Activated CD4-positive, alpha-beta T cell treated with anti-CD3 and anti-CD28 coated beads, Interleukin-2, amount 10 ng/mL, durations not matched to agents 7 days and 5 days (primary cell): ENCODE measurements around the gene SLC25A48. TPM values are rescaled to one million over a fixed set of nuclear protein-coding genes. Genes with fewer than 3 reads are reported as not detected.

ENCODE experiments used
- CTCF ChIA-PET: fragments of 350-600 bp; sonication (Branson Sonifier 250); formaldehyde crosslinking; loops from one replicate; lab custom pipeline; 2021; ENCODE audit warnings: antibody characterized with exemption; lab: Charles Lee
- POLR2A ChIA-PET: fragments of 350-600 bp; sonication (Branson Sonifier 250); formaldehyde crosslinking; loops from one replicate; lab custom pipeline; 2021; ENCODE audit warnings: antibody characterized with exemption; lab: Charles Lee
- DNase-seq: peaks from one replicate; pipeline ENCODE4 v3.0.0-alpha.2; 2020
- H3K27ac Mint-ChIP-seq: one replicate; pipeline ENCODE4 v1.8.0; 2021; ENCODE audit warnings: mild to moderate bottlenecking, moderate library complexity, mixed read lengths
- H3K27me3 Mint-ChIP-seq: one replicate; pipeline ENCODE4 v1.8.0; 2021; ENCODE audit warnings: mixed read lengths
- H3K36me3 Mint-ChIP-seq: one replicate; pipeline ENCODE4 v1.8.0; 2021; ENCODE audit warnings: low read depth, mixed read lengths
- H3K4me1 Mint-ChIP-seq: one replicate; pipeline ENCODE4 v1.8.0; 2021; ENCODE audit warnings: mixed read lengths
- H3K4me3 Mint-ChIP-seq: one replicate; pipeline ENCODE4 v1.8.0; 2021; ENCODE audit warnings: mild to moderate bottlenecking, moderate library complexity, mixed read lengths
- H3K9me3 Mint-ChIP-seq: one replicate; pipeline ENCODE4 v1.8.0; 2021; ENCODE audit warnings: mixed read lengths
- microRNA-seq: library from miRNA; unstranded; fragments of <30 nt; microRNA quantifications from one replicate; pipeline ENCODE4 v1.2.0, GENCODE V29; 2021; ENCODE audit warnings: borderline microRNAs expressed, borderline replicate concordance
- total RNA-seq, 2 experiments: library from RNA; stranded (reverse); gene quantifications; one replicate each; pipeline ENCODE4 v1.2.3, GENCODE V29; 2021

The SLC25A48 gene
- total RNA-seq, 2 experiments from 2014 or later = not detected

DNA sequence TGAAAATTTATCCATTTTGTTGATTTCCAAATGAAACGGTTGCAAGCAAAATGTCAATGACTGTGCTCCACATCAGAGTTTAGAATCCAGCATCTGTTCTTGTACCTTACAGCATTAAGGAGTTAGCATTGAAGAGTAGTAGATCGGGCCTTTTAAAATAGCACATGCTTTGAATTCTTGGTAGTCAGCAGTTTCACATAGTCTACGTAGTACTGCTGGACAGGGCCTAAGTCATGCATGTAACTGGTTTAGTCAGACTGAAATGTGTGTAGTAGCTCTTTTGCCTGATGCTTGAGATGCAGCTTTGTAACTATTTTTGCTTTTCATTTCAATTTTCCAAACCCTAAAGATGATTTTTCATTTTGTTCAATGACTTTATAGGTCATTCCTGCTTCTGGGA, 100.5 kb downstream of the SLC25A48 start:
- Mint-ChIP-seq H3K9me3 (no peaks in the 10 kb centered on the region), H3K36me3 (no peaks in the 10 kb centered on the region), H3K4me1 (no peaks in the 10 kb centered on the region), H3K4me3 (no peak overlapping the region), H3K27me3 (peaks cover 36% of the 10 kb centered on the region), H3K27ac (no peak overlapping the region)
- no peak for DNase-seq
- POLR2A ChIA-PET = no interaction called here
- CTCF ChIA-PET = no interaction called here

DNA sequence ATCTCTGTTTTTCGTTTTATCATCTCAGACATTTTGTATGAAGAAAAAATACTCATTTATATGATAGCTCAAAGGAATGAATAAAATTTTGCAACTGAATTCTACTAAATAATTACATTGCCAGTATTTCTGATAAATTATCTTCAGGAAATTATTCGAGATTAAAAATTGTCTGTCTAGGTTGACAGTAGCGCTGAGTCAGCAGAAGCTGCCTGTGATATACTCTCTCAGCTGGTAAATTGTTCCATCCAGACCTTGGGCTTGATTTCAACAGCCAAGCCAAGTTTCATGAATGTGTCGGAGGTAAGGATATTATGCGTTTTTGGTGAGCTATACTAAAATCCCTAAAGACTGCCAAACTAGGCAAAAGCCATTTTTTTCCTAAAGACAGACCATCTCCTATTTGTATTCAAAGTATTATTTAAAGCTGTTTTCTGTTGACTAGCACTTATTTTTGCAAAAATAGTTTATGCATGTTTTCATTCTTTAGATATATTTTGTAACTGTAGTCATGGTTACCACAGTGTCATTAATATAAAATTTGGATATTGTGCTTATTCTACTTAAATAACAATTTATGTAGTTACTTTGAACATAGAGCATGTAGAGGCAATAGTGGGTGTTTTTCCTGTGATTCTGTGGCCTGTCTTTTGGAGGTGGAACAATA, 102.9 kb downstream of the SLC25A48 start:
- CTCF ChIA-PET = no interaction called here
- Mint-ChIP-seq H3K4me1 (no peaks in the 10 kb centered on the region), H3K4me3 (no peak overlapping the region), H3K9me3 (no peaks in the 10 kb centered on the region), H3K36me3 (no peaks in the 10 kb centered on the region), H3K27ac (no peak overlapping the region), H3K27me3 (peaks cover 29% of the 10 kb centered on the region)
- POLR2A ChIA-PET = no interaction called here
- DNase-seq = no peak

Small RNAs within 50 kb of the gene (microRNA-seq; reads per million reads assigned to microRNA genes)
- not detected for gene MIR5692C1

Other genes starting within 250 kb of the SLC25A48 start
- not detected for gene IL9, start 61.2 kb downstream of the SLC25A48 start, total RNA-seq
- gene LECT2, start 120.3 kb downstream of the SLC25A48 start, total RNA-seq = not detected
- gene TGFBI, start 194.3 kb downstream of the SLC25A48 start, total RNA-seq = under 1 TPM; 0.10 to 0.27 TPM